ENCODE measurements around the gene RNF5. TPM values are rescaled to one million over a fixed set of nuclear protein-coding genes. Genes with fewer than 3 reads are reported as not detected.

RNF5 gene
- total and polyA plus RNA-seq, 2 experiments from 2014 or later: 48.1 to 58.8 TPM

DNA sequence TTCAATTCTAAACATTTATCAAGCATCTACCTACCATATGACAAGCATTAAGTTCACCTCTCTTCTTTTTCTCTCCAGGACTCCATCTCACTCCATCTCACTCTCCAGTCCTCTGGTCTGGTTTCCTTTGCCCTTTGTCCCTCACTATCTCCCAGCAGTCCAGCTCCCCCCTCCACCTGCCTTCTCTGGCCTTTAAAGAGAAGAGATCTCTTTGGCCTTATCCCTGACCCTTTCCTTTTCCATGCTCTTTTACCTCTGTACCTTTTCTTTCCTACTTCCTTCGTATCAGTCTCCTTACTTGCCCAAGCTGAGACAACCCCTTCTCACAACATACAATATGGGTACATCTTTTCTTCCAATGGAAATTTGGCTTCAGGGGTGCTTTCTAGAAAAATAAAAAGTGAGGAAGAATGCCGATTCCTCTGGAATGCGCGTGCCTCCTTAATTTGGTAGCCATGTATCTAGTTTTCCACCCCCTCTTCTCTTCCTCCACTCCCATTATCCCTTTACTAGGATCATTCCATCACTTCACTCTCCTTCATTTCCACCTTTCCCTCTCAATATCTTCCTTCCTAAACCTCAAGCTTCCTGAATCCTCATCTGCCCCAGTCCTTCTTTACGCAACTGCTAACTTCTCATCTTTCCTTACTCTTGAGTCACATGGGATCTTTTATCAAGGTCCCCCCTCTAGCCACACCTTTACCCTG lies 1.6 kb upstream of the RNF5 start:
- peak overlapping the region; percentile 73 for H3K4me2 ChIP-seq (ENCODE audit: unreplicated experiment)
- H3K9me2 ChIP-seq (ENCODE audit: insufficient read depth): no peaks in the 10 kb centered on the region
- no peaks in the 10 kb centered on the region for H3K9me3 ChIP-seq (ENCODE audit: low read depth)
- peak overlapping the region; percentile 92 for H3K4me3 ChIP-seq
- H3K36me3 ChIP-seq (ENCODE audit: low read depth): no peaks in the 10 kb centered on the region
- H2AFZ ChIP-seq: peak overlapping the region; percentile 83
- WGBS, 2 experiments (ENCODE audit: low coverage in 1 of 2, low lambda C conversion rate in 2 of 2, missing lambda C conversion rate in 2 of 2): 12 to 25% methylated on average over 5 of the region's 5 CpGs
- H4K20me1 ChIP-seq (ENCODE audit: insufficient read depth): no peaks in the 10 kb centered on the region
- TF ChIP-seq EZH2 (IDR thresholded peaks at IDR 0.05; ENCODE audit: insufficient read depth, poor library complexity, severe bottlenecking): no peak
- TF ChIP-seq EZH2phosphoT487 (IDR thresholded peaks at IDR 0.05; ENCODE audit: insufficient read depth, low read depth): no peak
- H3F3A ChIP-seq (ENCODE audit: insufficient read depth): peaks cover 13% of the 10 kb centered on the region
- in situ Hi-C loops (cut with MboI): no loop called here
- peaks cover 56% of the 10 kb centered on the region for H3K79me2 ChIP-seq (ENCODE audit: insufficient read depth)
- peak overlapping the region; percentile 92 for H3K27ac ChIP-seq
- peaks cover 18% of the 10 kb centered on the region for H3K4me1 ChIP-seq (ENCODE audit: insufficient read depth)
- DNase-seq: peak; percentile 66
- no peaks in the 10 kb centered on the region for H3K27me3 ChIP-seq (replicated peaks; ENCODE audit: insufficient read depth)
- H3K9ac ChIP-seq: peak overlapping the region; percentile 96

- Histone ChIP-seq H3K36me3 (ENCODE audit: low read depth) (no peaks in the 10 kb centered on the region), H2AFZ (peak overlapping the region; percentile 83), H3F3A (ENCODE audit: insufficient read depth) (peaks cover 13% of the 10 kb centered on the region), H3K4me2 (ENCODE audit: unreplicated experiment) (peak overlapping the region; percentile 73), H3K27me3 (replicated peaks; ENCODE audit: insufficient read depth) (no peaks in the 10 kb centered on the region), H3K4me3 (peak overlapping the region; percentile 92), H3K9me3 (ENCODE audit: low read depth) (no peaks in the 10 kb centered on the region), H3K4me1 (ENCODE audit: insufficient read depth) (peaks cover 18% of the 10 kb centered on the region), H3K9me2 (ENCODE audit: insufficient read depth) (no peaks in the 10 kb centered on the region), H3K27ac (peak overlapping the region; percentile 92), H3K9ac (peak overlapping the region; percentile 96), H3K79me2 (ENCODE audit: insufficient read depth) (peaks cover 50% of the 10 kb centered on the region), H4K20me1 (ENCODE audit: insufficient read depth) (no peaks in the 10 kb centered on the region)
- in situ Hi-C loops (cut with MboI): no loop called here
- no peak for DNase-seq
- TF ChIP-seq EZH2 (IDR thresholded peaks at IDR 0.05; ENCODE audit: insufficient read depth, poor library complexity, severe bottlenecking) (no peak), EZH2phosphoT487 (IDR thresholded peaks at IDR 0.05; ENCODE audit: insufficient read depth, low read depth) (no peak)
- 3% methylated on average over 20 of the region's 20 CpGs for WGBS, 2 experiments (ENCODE audit: low coverage in 1 of 2, low lambda C conversion rate in 2 of 2, missing lambda C conversion rate in 2 of 2)
These were observed 920 bp upstream of the RNF5 start for GRCh38 chr6:32177183-32177787.

DNA sequence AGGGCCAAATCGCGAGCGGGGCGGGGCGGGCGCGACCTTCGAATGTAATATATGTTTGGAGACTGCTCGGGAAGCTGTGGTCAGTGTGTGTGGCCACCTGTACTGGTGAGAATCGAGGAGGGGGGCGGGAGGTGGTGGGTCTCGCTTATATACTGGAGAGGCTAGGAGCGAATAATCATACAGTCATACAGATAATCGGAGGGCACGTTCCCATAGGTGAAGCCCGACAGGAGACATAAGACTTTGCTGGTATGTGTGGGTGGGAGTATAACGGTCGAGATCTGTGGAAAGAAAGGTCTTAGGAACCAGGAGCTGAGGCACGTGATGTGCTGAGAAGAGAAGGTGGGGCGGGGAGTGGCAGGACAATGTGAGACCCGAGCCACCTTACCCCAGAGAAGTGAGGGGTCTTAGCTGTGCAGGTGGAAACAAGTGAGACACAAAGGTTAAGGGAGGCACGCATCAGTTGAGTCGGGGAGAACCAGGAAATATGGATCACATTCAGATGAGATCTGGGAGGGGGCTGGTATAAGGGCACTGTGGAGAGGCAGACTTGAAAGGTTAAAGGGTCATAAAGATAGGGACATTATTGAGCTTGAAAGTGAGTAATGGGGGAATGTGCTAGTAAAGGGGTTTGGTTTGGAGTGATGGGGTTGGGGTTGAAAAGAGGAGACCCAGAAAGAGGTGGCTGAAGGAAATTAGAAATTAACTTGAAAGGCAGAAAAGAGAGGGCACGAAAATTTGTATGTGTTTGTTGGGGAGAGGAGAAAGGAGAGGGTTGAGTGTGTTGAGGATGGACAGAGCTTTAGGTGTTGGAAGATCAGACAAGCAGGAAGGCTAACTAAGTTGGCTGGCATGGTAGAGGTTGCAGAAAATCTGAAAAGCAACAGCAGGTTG lies 589 bp downstream of the RNF5 start:
- 3 to 8% methylated on average over 13 to 24 of the region's 24 CpGs for WGBS, 2 experiments (ENCODE audit: low coverage in 1 of 2, low lambda C conversion rate in 2 of 2, missing lambda C conversion rate in 2 of 2)
- H3K36me3 ChIP-seq (ENCODE audit: low read depth): no peaks in the 10 kb centered on the region
- H3K4me1 ChIP-seq (ENCODE audit: insufficient read depth): peaks cover 18% of the 10 kb centered on the region
- H3K27ac ChIP-seq: peak overlapping the region; percentile 92
- H3K9ac ChIP-seq: peak overlapping the region; percentile 96
- H3K27me3 ChIP-seq (replicated peaks; ENCODE audit: insufficient read depth): no peaks in the 10 kb centered on the region
- no peaks in the 10 kb centered on the region for H3K9me3 ChIP-seq (ENCODE audit: low read depth)
- H3K79me2 ChIP-seq (ENCODE audit: insufficient read depth): peaks cover 34% of the 10 kb centered on the region
- H2AFZ ChIP-seq: peak overlapping the region; percentile 83
- H3K4me2 ChIP-seq (ENCODE audit: unreplicated experiment): peak overlapping the region; percentile 87
- no peaks in the 10 kb centered on the region for H4K20me1 ChIP-seq (ENCODE audit: insufficient read depth)
- TF ChIP-seq EZH2phosphoT487 (IDR thresholded peaks at IDR 0.05; ENCODE audit: insufficient read depth, low read depth) (no peak), EZH2 (IDR thresholded peaks at IDR 0.05; ENCODE audit: insufficient read depth, poor library complexity, severe bottlenecking) (no peak)
- in situ Hi-C loops (cut with MboI): no loop called here
- DNase-seq: peak; percentile 53
- peaks cover 13% of the 10 kb centered on the region for H3F3A ChIP-seq (ENCODE audit: insufficient read depth)
- no peaks in the 10 kb centered on the region for H3K9me2 ChIP-seq (ENCODE audit: insufficient read depth)
- H3K4me3 ChIP-seq: peak overlapping the region; percentile 92

GRCh38 chr6:32179766-32180405 lies 1.7 kb downstream of the RNF5 start:
- H4K20me1 ChIP-seq (ENCODE audit: insufficient read depth): no peaks in the 10 kb centered on the region
- no peak overlapping the region for H3K9ac ChIP-seq
- TF ChIP-seq EZH2 (IDR thresholded peaks at IDR 0.05; ENCODE audit: insufficient read depth, poor library complexity, severe bottlenecking): no peak
- no peak for TF ChIP-seq EZH2phosphoT487 (IDR thresholded peaks at IDR 0.05; ENCODE audit: insufficient read depth, low read depth)
- no peaks in the 10 kb centered on the region for H3K9me3 ChIP-seq (ENCODE audit: low read depth)
- in situ Hi-C loops (cut with MboI): no loop called here
- peaks cover 13% of the 10 kb centered on the region for H3F3A ChIP-seq (ENCODE audit: insufficient read depth)
- H3K4me3 ChIP-seq: no peak overlapping the region
- WGBS, 2 experiments (ENCODE audit: low coverage in 1 of 2, low lambda C conversion rate in 2 of 2, missing lambda C conversion rate in 2 of 2): 78 to 79% methylated on average over 10 of the region's 10 CpGs
- no peak for DNase-seq
- H3K9me2 ChIP-seq (ENCODE audit: insufficient read depth): no peaks in the 10 kb centered on the region
- no peaks in the 10 kb centered on the region for H3K36me3 ChIP-seq (ENCODE audit: low read depth)
- H3K79me2 ChIP-seq (ENCODE audit: insufficient read depth): peaks cover 29% of the 10 kb centered on the region
- H3K4me2 ChIP-seq (ENCODE audit: unreplicated experiment): no peak overlapping the region
- no peak overlapping the region for H2AFZ ChIP-seq
- no peaks in the 10 kb centered on the region for H3K27me3 ChIP-seq (replicated peaks; ENCODE audit: insufficient read depth)
- H3K4me1 ChIP-seq (ENCODE audit: insufficient read depth): peaks cover 14% of the 10 kb centered on the region
- no peak overlapping the region for H3K27ac ChIP-seq
